ENCODE measurements around the gene KCNE1.

DNA sequence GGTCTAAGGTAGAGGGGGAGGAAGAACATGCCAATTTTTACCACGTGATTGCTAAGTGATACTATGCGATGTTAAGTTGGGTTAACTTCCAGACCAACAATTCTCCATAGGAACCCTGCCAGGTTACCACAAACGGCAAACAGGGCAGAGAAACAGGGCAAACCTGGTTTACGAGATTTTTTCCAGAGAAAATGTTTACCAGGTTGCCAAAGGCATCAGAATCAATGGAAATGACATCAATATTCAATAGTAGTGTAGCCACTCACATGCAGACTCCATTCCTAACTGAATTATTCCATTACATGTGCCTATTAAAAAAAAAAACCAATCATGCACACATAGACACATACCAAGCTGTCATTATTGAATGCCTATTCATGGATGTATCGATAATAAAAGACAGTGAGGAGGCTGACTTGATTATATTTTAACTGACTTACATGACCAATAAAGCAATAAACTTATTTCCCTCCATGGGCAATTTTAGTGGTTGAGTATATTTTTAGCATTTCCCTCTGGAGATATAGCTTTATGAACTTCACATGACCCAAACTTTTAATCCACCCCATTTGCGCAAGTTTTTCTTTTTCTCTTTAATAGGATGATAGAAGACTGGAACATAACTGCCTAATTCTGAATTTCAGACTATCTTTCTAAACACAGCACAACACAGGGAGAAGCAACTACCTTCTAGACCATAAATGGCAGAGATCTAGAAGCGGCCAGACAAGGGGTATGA lies 40.5 kb upstream of the KCNE1 start:
- TF ChIP-seq, protein P1, sequence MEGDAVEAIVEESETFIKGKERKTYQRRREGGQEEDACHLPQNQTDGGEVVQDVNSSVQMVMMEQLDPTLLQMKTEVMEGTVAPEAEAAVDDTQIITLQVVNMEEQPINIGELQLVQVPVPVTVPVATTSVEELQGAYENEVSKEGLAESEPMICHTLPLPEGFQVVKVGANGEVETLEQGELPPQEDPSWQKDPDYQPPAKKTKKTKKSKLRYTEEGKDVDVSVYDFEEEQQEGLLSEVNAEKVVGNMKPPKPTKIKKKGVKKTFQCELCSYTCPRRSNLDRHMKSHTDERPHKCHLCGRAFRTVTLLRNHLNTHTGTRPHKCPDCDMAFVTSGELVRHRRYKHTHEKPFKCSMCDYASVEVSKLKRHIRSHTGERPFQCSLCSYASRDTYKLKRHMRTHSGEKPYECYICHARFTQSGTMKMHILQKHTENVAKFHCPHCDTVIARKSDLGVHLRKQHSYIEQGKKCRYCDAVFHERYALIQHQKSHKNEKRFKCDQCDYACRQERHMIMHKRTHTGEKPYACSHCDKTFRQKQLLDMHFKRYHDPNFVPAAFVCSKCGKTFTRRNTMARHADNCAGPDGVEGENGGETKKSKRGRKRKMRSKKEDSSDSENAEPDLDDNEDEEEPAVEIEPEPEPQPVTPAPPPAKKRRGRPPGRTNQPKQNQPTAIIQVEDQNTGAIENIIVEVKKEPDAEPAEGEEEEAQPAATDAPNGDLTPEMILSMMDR (IDR thresholded peaks at IDR 0.05) = no peak
- TF ChIP-seq POLR2A (IDR thresholded peaks at IDR 0.05) = no peak
- TF ChIP-seq EP300 (IDR thresholded peaks at IDR 0.05) = no peak

Measured in tibial nerve (tissue), 4 donors.